ENCODE measurements around the gene HECTD4. TPM values are rescaled to one million over a fixed set of nuclear protein-coding genes. Genes with fewer than 3 reads are reported as not detected.

The HECTD4 gene
- total RNA-seq, 1 experiment from 2014 or later, result 4.6 TPM

GRCh38 chr12:112331886-112332285 is 50.3 kb downstream of the HECTD4 start:
- in situ Hi-C loops (cut with HindIII; ENCODE audit: low sequenced_read_pairs), result no loop called here
- no peak for DNase-seq (ENCODE audit: low spot score)

GRCh38 chr12:112330706-112331105 is 51.5 kb downstream of the HECTD4 start:
- no peak for DNase-seq (ENCODE audit: low spot score)
- in situ Hi-C loops (cut with HindIII; ENCODE audit: low sequenced_read_pairs), result no loop called here

GRCh38 chr12:112328456-112329124 is 53.6 kb downstream of the HECTD4 start:
- in situ Hi-C loops (cut with HindIII; ENCODE audit: low sequenced_read_pairs), result no loop called here
- no peak for DNase-seq (ENCODE audit: low spot score)

DNA sequence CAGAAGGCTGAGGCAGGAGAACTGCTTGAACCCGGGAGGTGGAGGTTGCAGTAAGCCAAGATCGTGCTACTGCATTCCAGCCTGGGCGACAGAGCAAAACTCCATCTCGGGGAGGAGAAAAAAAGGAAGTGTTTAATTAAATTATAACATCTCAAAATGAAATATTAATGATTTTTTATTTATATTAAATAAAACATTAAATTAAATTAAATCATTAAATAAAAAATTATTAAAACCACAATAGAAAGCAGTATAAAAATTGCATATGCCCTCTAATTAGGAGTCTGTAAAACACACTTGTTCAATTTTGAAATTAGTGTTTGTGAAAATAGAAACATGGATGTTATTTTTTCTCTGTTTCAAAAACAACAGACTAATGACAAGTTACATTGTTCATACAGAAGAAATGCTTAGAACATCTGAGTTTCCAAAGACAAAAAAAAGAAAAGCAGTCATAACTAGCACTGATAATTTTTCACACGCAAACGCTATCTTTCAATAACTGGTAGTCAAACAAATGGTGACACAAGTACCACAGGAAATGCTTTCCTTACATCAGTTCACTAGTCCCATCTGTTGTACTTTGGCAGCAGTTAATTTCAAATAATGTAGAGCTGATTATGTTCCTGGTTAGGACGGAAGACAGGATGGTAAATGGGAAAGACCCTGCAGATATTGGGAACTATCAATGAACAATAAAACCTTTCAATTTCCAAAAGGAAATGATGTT is 54.9 kb downstream of the HECTD4 start:
- peak; percentile 70 for DNase-seq (ENCODE audit: low spot score)
- in situ Hi-C loops (cut with HindIII; ENCODE audit: low sequenced_read_pairs), result no loop called here

GRCh38 chr12:112325622-112326207 is 56.5 kb downstream of the HECTD4 start:
- in situ Hi-C loops (cut with HindIII; ENCODE audit: low sequenced_read_pairs), result no loop called here
- no peak for DNase-seq (ENCODE audit: low spot score)

- in situ Hi-C loops (cut with HindIII; ENCODE audit: low sequenced_read_pairs), result no loop called here
- DNase-seq (ENCODE audit: low spot score), result no peak
Observed at GRCh38 chr12:112325157-112325556, 57.1 kb downstream of the HECTD4 start.

DNA sequence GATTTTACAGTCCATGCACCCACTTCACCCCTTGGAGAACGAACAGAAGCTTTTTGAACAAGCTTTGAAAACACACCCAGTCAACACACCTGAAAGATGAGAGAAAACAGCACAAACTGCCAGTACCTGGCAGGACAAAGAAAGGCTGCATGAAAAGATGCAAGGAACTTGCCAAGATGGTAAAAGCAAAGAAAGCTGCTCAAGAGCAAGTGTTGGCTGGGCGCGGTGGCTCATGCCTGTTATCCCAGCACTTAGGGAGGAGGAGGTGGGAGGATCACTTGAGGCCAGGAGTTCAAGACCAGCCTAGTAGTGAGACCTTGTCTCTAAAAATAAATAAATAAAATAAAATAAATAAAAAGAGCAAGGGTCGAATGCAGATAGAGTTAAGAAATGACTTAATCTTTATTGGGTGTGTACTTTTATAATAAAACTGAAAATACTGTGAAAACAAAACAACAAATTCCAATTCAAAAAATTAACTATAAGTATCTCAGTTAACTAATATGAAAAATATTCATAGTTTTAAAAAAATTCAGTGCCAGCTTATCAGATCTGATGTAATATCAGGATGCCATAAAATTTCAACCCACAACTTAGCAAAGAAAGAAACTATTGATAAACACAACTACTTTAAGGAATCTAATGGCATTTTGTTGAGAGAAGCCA is 59.2 kb downstream of the HECTD4 start:
- DNase-seq (ENCODE audit: low spot score), result peak; percentile 43
- in situ Hi-C loops (cut with HindIII; ENCODE audit: low sequenced_read_pairs), result no loop called here

DNA sequence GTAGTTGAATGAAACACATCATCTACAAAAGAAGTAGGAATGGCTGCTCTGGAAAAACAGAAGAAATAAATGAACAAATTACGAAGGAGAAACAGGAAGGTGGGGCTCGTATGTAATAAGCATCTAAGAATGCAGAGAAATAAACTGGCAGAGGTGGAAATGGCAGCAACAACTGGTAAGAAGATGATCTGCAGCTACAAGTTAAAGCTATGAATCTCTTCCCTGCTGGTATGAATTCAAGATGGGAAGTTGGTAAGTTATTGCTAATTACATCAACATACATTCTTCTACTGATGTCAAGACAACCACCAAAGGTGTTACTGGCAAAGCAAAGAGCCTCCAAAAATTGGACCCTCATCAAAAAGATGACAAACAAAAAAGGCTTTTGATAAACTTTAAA is 59.8 kb downstream of the HECTD4 start:
- no peak for DNase-seq (ENCODE audit: low spot score)
- in situ Hi-C loops (cut with HindIII; ENCODE audit: low sequenced_read_pairs), result no loop called here

DNA sequence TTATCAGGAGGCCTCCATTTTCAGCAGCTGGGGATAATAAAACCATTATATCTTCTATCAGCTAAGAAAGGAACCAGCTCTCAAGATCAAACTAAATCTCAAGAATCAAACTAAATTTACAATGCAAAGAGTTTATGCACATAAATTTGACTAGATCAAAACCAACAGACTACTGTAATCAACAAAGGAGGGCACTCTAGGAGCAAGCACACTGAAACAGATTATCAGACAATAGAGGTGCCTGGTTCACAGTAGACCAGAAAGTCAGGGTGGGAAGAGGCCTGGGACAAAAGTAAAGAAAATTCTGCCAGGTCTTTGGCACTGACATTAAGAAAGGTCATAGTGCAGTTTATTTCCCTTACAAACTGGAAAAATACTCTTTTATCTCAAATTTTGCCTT is 61.0 kb downstream of the HECTD4 start:
- DNase-seq (ENCODE audit: low spot score), result no peak
- in situ Hi-C loops (cut with HindIII; ENCODE audit: low sequenced_read_pairs), result no loop called here

DNA sequence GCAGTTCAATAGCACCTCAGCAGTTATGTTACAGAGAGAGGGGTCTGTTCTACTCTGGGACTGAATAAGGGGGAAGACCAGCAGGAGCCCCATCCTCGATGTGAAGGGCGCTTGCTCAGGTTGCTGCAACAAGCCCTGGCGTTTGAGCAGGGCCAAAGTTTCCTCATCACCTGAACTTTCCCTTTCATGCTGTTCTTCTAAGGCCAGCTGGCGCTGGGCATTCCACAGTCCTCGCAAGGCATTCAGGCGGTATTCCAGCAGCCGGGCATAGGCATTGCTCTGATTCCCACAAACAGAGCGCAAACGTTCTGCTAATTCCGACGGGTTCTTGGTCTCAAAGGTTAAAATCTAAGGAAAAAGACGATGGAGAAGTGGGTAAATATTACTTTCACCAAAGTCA is 62.8 kb downstream of the HECTD4 start:
- peak; percentile 55 for DNase-seq (ENCODE audit: low spot score)
- in situ Hi-C loops (cut with HindIII; ENCODE audit: low sequenced_read_pairs), result no loop called here

DNA sequence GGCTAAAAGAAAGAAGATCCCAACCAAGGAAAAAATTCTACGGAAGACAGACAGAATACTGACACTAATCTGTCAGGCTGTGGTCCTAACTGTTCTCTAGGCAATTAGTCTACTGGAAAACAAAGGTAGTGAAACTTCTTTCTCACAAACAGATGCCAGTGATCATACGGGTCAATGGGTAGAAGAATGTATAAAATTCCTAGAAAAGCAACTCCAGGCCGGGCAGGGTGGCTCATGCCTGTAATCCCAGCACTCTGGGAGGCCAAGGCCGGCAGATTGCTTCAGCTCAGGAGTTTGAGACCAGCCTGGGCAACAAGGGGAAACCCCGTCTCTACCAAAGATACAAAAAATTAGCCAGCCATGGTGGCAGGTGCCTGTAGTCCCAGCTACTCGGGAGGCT is 64.8 kb downstream of the HECTD4 start:
- in situ Hi-C loops (cut with HindIII; ENCODE audit: low sequenced_read_pairs), result no loop called here
- DNase-seq (ENCODE audit: low spot score), result no peak

DNA sequence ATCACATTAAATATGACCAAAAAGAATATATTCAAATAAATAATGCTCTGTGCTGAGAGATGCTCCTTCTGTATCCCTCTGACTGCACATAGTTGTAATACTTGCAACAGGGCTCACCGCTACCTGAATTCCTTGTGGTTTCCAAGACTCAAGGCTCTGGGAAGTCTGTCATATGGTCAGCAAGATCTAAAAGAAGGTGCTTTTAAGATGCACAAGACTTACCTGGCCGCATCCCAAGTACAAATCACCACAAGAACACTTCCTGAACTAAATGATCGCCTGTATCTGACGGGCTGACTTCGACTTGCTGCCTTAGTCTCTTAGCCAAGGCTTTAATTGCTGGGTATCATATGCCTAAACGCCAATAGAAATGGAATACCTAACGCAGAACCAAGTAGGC is 67.2 kb downstream of the HECTD4 start:
- in situ Hi-C loops (cut with HindIII; ENCODE audit: low sequenced_read_pairs), result no loop called here
- DNase-seq (ENCODE audit: low spot score), result peak; percentile 62

DNA sequence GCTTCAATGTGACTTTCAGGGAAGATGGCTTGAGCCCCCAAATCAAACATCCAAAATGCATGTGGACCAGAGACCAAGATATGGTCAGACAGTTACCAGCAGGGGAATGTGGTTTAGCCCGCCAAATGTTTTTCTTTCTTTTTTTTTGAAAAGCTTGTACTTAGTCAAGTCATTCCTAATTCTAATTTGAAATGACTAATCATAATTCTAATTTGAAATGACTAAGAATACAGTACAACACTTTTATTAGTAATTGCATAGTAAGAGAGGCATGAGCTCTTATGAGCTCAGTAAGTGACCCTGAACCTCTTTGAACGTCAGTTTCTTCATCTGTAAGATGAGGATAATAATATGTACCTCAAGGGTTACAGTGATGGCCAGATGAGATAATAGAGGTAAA is 72.4 kb downstream of the HECTD4 start:
- DNase-seq (ENCODE audit: low spot score), result no peak
- in situ Hi-C loops (cut with HindIII; ENCODE audit: low sequenced_read_pairs), result no loop called here

DNA sequence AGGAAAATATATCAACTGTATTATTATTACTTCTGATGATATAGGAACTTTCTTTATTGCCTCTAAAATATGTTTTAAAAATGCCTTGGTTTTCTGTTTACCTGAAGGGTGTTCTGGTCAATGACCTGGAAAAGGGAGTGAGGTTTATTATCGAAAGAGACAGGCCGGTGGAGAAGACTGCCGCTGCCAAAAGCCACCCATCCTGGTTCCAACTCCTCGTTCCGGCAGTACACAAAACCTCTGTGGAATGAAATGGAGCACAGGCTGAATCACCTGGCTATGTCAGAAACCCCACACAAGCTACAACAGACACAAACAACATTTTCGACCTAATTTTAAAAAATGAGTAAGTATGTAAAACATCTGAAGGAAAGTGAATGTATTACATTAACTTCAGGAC is 73.6 kb downstream of the HECTD4 start:
- peak; percentile 89 for DNase-seq (ENCODE audit: low spot score)
- in situ Hi-C loops (cut with HindIII; ENCODE audit: low sequenced_read_pairs), result no loop called here

- no peak for DNase-seq (ENCODE audit: low spot score)
- in situ Hi-C loops (cut with HindIII; ENCODE audit: low sequenced_read_pairs), result no loop called here
Observed at GRCh38 chr12:112308161-112308560, 74.1 kb downstream of the HECTD4 start.

DNA sequence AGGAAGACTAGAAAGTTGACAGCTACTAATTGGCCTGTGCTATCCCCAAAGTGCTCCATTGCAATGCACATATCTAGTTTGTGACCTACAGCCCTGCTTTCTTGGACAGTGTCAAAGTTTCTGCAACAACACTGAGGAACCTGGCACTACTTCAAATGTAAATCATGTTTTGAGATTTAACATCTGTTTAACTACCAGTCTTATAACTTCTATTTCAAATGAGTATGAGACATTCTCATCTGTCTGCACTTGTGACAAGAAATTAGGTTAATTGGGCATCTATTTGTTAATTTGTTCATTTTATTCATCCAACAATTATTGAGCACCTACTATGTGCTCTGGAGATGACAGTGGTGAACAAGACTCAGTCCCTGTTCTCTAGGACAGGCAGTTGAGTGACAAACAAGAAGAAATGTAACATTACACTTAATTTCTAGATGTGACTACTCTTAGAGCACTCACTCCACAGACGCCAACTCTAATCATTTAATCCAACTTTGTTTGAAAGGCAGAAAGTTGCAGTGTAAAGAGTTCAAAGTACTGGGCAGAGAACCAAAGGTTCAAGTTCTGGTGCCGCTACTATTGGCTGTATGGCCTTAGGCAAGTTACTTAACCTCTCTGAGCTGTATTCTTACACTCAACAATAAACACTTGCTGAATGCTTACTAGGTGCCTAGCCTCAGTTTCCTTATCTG is 74.8 kb downstream of the HECTD4 start:
- in situ Hi-C loops (cut with HindIII; ENCODE audit: low sequenced_read_pairs), result no loop called here
- DNase-seq (ENCODE audit: low spot score), result no peak

DNA sequence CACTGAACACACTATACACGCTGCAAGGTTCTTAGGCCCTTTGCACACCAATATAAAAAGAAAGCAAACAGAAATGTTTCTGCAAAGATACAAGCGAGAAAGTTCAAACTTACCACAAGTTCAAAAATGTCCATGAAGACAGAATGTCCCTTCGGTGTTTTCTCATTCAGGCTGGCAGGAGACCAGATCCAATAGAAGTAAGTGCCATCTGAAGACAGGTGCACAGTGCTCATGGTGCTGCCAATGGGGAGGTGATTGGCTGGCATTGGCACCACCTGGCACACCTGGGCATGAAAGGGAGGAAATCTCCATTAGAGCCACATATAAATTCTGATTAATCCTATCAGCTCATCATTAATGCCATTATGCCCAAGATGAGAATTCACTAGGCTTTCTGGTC is 76.3 kb downstream of the HECTD4 start:
- peak; percentile 77 for DNase-seq (ENCODE audit: low spot score)
- in situ Hi-C loops (cut with HindIII; ENCODE audit: low sequenced_read_pairs), result no loop called here

DNA sequence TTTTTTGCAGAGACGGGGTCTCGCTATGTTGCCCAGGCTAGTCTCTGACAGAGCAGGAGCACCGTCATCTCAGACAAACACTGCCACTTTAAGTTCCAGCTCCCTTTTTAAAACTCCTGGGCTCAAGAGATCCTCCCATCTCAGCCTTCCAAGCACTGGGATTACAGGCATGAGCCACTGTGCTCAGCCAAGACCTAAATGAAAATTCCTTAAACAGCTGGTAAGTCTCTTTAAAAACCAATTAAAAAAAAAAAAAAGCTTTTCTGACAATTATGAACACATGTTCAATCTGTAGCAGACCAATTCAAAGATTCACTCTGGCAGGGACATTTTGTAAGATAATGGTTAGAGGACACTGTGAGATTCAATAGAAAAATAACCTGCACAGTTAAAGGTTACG is 77.8 kb downstream of the HECTD4 start:
- no peak for DNase-seq (ENCODE audit: low spot score)
- in situ Hi-C loops (cut with HindIII; ENCODE audit: low sequenced_read_pairs), result no loop called here

- DNase-seq (ENCODE audit: low spot score), result no peak
- in situ Hi-C loops (cut with HindIII; ENCODE audit: low sequenced_read_pairs), result no loop called here
Observed at GRCh38 chr12:112303799-112304198, 78.4 kb downstream of the HECTD4 start.

GRCh38 chr12:112303004-112303403 is 79.2 kb downstream of the HECTD4 start:
- in situ Hi-C loops (cut with HindIII; ENCODE audit: low sequenced_read_pairs), result no loop called here
- no peak for DNase-seq (ENCODE audit: low spot score)

Measured in G401 (cell line).